ENCODE results near the gene SMAD6.

- TF ChIP-seq CTCF (IDR thresholded peaks at IDR 0.05; ENCODE audit: insufficient read depth, low read depth, low read length), result no peak
- TF ChIP-seq EZH2 (IDR thresholded peaks at IDR 0.05; ENCODE audit: insufficient read depth, low read length), result no peak
These were observed 43.2 kb upstream of the SMAD6 start for GRCh38 chr15:66658855-66659254.

Data from astrocyte (in vitro differentiated cells and primary cell).